Renal cortex interstitium (tissue), 11 donors: ENCODE data around the gene HOXB8. TPM values are rescaled to one million over a fixed set of nuclear protein-coding genes. Genes with fewer than 3 reads are reported as not detected.
A peak's percentile ranks its signal among the peaks of the same experiment; 100 is the strongest.

Experiments
- DNase-seq, 11 donors: peaks; one replicate each; pipeline ENCODE4 v3.0.0-alpha.2; 2013; ENCODE audit warnings: low read depth in 9 of 11, low spot score in 4 of 11; ENCODE audit errors: extremely low read depth in 1 of 11
- polyA plus RNA-seq, 3 donors: library from polyadenylated mRNA; unstranded; fragments of 120-200 nt; gene quantifications; one replicate each; pipeline ENCODE4 v1.2.1, GENCODE V29; 2013; ENCODE audit not compliant: insufficient read length in 3 of 3

The HOXB8 gene
- polyA plus RNA-seq, 3 donors: 46.1 to 68.4 (median 55.6) TPM

- DNase-seq: peak in 1 of 11 donors; percentile 85
Observed at GRCh38 chr17:48577946-48578615, 37.0 kb downstream of the HOXB8 start, which contains the start of gene HOXB4. HOXB4 (minus strand) TSS chr17:48578350; CDS start chr17:48578319, 31 bp downstream.

DNA sequence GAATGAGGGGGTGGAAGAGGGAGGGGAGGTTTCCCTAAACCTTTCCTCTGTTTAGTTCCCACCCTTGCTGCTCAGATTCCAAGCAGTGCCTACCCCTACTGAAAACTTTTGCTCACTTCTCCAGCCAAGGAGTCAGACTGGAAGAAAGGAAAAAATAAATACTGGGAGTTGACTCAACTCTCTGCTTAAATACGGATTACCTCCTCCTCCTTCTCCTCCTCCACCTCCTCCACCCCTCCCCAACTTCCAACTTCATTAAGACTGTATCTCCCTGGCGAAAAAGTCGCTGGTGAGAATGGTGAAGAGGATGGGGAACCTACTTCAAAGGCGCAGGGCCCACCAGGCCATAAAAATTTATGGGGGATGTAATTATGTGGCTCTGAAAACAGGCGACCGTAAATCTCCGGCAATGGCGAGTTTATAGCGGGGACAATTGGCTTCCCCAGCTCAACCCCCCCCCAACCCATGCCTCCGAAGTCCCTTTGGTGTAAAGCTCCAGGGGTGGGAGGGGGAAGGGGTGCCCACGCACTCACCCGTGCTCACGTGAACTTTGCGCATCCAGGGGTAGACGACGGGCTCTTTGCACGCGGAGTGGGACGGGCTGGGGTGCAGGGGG, 37.7 kb downstream of the HOXB8 start:
- peak in 9 of 11 donors; percentile 78 to 96 (median 88) for DNase-seq

GRCh38 chr17:48576479-48577309, 38.4 kb downstream of the HOXB8 start:
- no peak for DNase-seq

GRCh38 chr17:48575673-48576478, 39.2 kb downstream of the HOXB8 start:
- no peak for DNase-seq

DNA sequence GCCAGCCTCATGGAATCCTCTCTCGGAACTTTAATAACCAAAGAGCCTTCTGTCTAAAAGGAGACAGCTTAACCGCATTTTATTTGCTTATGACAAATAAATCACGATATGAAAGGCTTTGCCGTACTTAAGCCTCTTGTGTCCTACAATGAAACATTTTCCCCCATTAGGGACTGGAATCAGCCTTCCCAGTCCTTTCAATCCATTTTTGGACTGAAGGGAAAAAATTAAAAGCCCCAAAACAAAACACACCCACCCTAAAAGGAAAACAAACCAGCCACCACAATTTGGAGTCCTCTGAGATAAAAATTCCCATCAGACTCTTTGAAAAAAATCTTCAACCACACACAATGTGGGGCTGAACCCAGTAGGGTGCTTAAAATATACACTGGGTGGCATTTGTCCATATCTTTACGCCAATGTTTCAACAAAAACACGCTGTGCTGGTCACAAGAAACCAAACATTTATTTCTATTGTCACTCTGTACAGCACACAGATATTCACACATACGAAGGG, 40.0 kb downstream of the HOXB8 start:
- DNase-seq: no peak

- DNase-seq: no peak
Observed at GRCh38 chr17:48574505-48575065, 40.5 kb downstream of the HOXB8 start.

DNA sequence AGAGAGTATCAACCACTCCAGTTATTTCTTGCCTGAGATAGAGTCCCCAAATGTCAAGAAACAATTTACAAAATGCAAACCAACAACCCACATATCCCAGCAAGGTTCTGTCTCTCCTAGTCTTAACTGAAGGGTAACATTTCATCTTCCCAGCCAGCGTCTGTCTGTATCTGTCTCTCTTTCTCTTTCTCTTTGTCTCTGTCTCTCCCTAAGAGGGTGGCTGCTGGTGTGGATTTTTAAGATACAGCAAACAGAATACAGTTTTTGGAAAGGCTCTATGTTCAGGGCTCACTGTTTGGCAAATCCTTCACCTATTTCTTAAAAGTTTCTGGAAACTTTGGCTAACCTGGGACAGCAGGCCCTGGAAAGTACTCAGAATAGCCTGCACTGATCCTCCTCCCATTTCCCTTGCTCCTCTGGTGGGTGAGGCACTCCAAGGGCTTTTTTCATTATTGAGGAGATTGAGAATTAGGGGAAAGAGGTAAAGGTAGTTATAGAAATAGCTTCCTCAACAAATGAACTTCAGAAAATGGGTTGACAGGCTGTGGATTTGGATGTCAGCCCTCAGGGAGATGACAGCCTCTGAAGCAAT, 43.2 kb downstream of the HOXB8 start:
- DNase-seq: no peak

DNA sequence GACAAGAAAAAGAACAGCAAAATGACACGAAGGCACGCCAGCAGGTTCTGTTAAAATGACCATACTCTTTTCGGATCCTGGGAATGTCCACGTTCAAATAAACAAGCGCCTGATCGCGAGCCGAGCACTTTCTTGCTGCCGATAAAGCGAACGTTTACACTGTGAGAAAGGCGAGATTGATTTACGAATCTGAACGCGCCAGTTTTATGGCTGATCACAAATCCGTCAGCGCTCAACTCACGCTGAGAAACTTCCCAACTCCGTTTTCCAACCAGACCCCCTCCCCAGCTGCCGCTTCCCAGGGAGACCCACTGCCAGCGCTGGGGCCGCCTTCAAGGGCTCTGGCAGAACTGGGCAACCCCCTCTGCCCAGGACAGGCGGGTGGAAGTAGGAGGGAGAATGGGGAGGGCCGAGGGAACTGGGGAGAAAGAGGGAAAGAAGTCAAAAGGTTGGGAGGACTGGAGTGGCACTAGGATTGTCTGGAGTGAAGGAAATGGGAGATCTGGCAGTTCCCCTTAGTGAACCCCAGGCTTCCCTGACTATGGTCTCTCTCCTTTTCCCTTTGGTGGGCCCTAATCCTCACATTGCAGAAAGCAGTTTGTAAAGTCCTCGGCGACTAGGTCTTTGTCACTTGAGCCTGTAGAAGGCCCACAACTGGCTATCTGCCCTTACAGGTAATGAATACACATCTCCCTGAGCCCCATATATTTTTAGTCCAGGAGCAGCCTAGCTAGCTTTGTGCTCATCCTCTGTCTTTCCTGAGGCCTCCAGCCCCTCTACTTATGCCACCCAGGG, 43.9 kb downstream of the HOXB8 start:
- DNase-seq: no peak

DNA sequence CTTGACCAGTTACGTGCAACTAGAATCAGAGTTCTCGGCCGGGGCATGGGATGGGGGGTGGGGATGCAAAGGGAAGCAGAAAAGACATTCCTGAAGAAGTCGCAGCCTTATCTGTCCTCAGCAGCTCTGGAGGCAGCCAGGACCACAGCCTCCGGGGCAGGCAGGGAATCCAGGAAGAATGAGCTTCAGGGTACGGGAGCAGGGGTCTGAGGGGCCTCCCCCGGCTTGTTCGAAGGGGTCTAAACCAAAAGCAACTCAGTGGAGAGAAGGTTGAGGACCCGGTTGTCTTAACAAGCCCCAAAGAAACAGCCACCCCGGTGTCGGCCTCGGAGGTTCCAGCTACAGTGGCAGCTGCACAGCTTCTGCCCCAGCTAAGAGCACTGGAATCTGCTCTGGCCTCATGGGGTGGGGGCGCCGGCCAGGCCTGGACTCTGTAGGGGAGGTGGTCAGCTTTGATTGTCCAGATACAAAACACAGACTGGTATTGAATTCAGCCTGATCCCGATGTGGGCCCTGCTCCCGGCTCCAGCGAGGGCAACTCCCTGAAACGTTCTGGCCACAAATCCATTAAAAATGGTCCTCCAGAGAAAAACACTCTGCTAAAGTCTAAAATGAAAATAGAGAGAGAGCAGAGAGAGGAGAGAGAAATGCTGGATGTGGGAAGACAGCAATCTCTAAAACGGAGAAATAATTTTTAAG, 44.6 kb downstream of the HOXB8 start:
- DNase-seq: no peak

GRCh38 chr17:48569674-48570324, 45.3 kb downstream of the HOXB8 start:
- DNase-seq: no peak

- DNase-seq: no peak
Observed at GRCh38 chr17:48569240-48569582, 45.9 kb downstream of the HOXB8 start.

- DNase-seq: no peak
Observed at GRCh38 chr17:48568499-48569239, 46.4 kb downstream of the HOXB8 start.

DNA sequence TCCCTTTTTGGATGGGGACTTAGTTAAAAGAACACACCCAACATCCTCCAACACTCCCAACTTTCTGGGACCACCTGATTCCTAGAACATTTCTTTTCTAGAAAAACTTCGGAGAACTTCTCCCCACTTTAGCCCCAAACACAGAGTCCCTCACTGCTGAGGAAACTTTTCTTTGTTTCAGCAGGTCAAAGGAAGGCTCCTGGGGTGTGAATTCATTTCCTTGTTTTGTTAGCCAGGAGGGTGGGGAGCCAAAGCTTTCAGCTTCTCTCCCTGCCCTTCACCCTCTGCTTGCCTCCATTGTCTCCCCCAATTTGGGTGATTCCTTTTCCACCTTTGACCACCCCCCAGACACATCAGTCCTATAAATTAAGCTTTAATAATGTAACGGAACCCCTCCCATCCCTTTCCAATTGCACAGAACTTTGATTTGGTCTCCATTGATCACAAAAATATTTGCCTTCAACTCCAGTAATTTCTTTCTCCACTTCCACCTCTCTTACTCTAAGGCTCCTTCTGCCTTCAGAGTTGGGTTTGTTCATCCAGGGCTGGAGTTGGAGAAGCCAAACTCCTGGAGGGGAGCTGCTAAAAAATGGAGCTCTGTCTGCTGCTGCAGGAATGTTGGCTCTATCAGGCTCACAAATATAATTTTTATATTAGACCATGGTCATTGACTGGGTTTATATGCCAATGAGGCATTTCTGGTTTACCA, 47.3 kb downstream of the HOXB8 start:
- DNase-seq: no peak

- no peak for DNase-seq
Observed at GRCh38 chr17:48567209-48567608, 47.9 kb downstream of the HOXB8 start.

GRCh38 chr17:48566717-48567116, 48.4 kb downstream of the HOXB8 start:
- DNase-seq: no peak
